ENCODE measurements around the gene SMAD6.
A peak's percentile ranks its signal among the peaks of the same experiment; 100 is the strongest.
"Not testable (repeated sequence)": the region's sequence is repeated elsewhere in the genome, so short reads cannot be mapped to it uniquely, and the experiment has no call there.

SMAD6 gene

GRCh38 chr15:66677336-66677735 is 24.7 kb upstream of the SMAD6 start:
- DNase-seq: no peak

- DNase-seq: no peak
Measured at GRCh38 chr15:66679061-66679656, 22.9 kb upstream of the SMAD6 start.

- no peak for DNase-seq
Measured at GRCh38 chr15:66679657-66680108, 22.4 kb upstream of the SMAD6 start.

GRCh38 chr15:66680502-66680901 is 21.5 kb upstream of the SMAD6 start:
- no peak for DNase-seq

- DNase-seq: no peak
Measured at GRCh38 chr15:66681395-66681794, 20.6 kb upstream of the SMAD6 start.

GRCh38 chr15:66682246-66682645 is 19.8 kb upstream of the SMAD6 start:
- DNase-seq: no peak

GRCh38 chr15:66682865-66683264 is 19.2 kb upstream of the SMAD6 start:
- no peak for DNase-seq

- DNase-seq: no peak
Measured at GRCh38 chr15:66684136-66684681, 17.8 kb upstream of the SMAD6 start.

GRCh38 chr15:66685638-66686150 is 16.3 kb upstream of the SMAD6 start:
- DNase-seq: no peak

GRCh38 chr15:66690912-66691311 is 11.1 kb upstream of the SMAD6 start:
- DNase-seq: not testable (repeated sequence)

GRCh38 chr15:66691727-66692126 is 10.3 kb upstream of the SMAD6 start:
- DNase-seq: no peak

GRCh38 chr15:66692391-66692790 is 9.6 kb upstream of the SMAD6 start:
- DNase-seq: no peak

GRCh38 chr15:66692808-66693596 is 9.0 kb upstream of the SMAD6 start:
- no peak for DNase-seq

- no peak for DNase-seq
Measured at GRCh38 chr15:66696770-66697169, 5.3 kb upstream of the SMAD6 start.

GRCh38 chr15:66698318-66698961 is 3.6 kb upstream of the SMAD6 start:
- no peak for DNase-seq

GRCh38 chr15:66698971-66699370 is 3.1 kb upstream of the SMAD6 start:
- DNase-seq: no peak

- no peak for DNase-seq
Measured at GRCh38 chr15:66700412-66700801, 1.6 kb upstream of the SMAD6 start.

- peak; percentile 73 for DNase-seq
Measured at GRCh38 chr15:66700802-66701421, 1.1 kb upstream of the SMAD6 start.

GRCh38 chr15:66701422-66702034 is 508 bp upstream of the SMAD6 start:
- DNase-seq: no peak

GRCh38 chr15:66702787-66703539 is 927 bp downstream of the SMAD6 start:
- DNase-seq: no peak

GRCh38 chr15:66703540-66703941 is 1.5 kb downstream of the SMAD6 start:
- DNase-seq: no peak

All from activated CD4-positive, alpha-beta T cell treated with anti-CD3 and anti-CD28 coated beads for 1 hour (primary cell).